Retina (tissue), 1 donor: ENCODE measurements around the gene CCDC121.

ENCODE experiments used
- DNase-seq: peaks from one replicate; pipeline ENCODE4 v3.0.0-alpha.2; 2016

The CCDC121 gene, protein sequence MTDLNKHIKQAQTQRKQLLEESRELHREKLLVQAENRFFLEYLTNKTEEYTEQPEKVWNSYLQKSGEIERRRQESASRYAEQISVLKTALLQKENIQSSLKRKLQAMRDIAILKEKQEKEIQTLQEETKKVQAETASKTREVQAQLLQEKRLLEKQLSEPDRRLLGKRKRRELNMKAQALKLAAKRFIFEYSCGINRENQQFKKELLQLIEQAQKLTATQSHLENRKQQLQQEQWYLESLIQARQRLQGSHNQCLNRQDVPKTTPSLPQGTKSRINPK

DNA sequence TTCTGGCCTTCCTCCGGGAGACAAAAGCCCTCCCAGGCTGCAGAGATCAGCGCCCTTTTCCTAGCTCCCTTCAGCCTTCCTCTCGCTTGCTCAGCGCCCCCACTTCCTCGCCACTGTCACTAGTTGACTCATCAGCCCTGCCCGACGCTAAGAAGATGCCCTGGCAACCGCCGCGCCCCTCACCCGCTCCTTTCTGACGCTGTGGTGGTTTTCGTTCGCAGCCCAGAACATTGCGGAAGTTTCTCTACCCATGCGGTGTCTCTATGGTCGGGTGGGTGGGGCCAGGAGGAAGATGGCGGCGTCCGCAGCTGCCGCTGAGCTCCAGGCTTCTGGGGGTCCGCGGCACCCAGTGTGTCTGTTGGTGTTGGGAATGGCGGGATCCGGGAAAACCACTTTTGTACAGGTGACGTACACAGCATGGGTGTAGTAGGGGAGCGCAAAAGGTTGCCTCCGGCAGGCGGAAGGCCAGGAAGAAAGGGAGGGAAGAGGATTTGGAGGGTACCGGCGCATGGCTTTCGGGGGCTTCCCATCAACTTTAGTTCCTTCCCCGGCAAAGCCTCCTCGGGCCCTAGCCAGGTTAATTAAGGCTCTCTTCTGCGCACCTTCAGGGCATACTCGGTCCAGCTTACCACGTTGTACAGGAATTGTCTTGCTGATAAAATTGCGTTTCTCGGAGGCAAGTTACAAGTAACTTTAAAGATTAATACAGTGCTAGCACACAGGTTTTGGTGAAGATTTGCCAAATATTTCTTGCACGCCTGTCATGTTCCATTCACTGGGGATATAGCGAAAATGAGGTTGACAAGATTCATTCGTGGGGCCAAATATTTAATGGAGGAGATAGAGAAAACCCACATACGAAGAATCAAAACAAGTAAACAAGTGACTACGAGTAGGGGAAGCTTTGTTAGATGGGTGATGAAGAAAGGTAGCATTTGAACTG is at the start of gene CCDC121, which contains the start of gene GPN1:
TSS of gene CCDC121 (minus strand) at position 246 of the 943 bp plus-strand sequence. CDS start 1,213 bp downstream, outside the sequence.
TSS of gene GPN1 (plus strand) at position 284 of the 943 bp plus-strand sequence. CDS start at position 293, 9 bp downstream.
- DNase-seq, result peak; percentile 93

DNA sequence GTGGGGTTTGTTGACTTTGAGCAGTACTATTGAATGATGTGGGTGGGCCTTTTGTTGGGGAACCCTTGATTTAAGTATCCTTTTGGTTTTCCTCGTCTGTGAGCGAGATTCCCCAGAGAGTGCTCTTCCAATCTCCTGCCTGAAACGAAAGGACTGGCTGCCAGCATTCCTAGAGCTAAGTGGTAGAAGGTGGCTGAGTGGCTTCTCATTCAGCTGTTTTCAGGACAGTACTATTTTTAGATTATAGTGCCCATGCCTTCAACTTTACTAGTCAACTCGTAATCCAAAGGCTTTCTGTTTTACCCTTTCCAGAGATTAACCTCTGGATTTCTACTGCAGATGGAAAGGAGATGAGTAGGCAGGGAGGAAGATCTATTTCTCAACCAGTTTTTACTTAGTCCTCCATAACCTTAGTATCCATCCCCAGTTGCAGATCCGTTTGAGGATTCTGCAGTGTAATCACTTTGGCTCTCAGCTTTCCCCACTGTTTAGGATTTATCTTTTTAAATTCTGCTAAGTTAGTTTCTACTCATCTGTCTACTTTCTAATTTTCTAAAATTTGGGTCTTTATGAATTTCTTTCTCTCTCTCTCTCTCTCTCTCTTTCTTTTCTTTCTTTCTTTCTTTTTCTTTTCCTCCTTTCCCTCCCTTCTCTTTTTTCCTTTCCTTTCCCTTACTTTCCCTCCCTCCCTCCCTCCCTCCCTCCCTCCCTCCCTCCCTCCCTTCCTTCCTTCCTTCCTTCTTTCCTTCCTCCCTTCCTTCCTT is 44.1 kb upstream of the CCDC121 start:
- no peak for DNase-seq

DNA sequence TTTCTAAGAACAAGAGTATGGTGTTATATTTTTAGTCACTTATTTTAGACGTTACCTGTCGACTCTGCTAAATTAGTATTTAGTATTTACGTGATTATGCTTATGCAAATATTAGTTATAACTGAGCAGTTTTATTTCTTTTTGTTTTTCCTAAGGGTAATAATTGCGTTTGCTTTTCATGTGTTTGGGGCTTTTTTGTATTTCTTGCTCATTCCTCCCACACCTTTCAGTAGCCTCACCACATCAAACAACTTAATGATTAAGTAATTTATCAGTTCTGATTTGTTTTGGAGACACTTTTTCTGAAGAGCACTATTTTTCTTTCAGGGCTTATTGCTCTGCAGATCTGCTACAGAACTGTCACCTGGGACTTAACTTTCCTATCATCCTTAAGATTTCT is 42.4 kb upstream of the CCDC121 start:
- DNase-seq, result no peak

DNA sequence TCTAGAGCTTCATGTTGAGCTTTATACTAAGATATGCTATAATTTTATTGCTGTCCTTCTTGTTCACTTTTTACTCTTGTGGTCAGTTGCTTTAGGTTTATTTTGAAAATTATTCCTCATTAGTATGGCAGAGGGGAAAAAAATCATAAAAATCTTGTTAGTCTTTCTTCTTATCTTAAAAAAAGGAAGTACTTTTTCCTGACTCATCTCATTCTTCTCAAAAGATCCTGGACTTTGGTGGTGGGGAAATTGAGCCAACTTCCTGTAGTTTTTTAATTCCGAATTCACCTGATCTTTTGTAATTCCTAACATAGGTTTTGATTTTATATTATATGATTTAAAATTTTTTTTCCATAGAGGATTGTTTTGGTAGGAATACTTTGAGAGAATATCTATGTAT is 38.6 kb upstream of the CCDC121 start:
- DNase-seq, result no peak

DNA sequence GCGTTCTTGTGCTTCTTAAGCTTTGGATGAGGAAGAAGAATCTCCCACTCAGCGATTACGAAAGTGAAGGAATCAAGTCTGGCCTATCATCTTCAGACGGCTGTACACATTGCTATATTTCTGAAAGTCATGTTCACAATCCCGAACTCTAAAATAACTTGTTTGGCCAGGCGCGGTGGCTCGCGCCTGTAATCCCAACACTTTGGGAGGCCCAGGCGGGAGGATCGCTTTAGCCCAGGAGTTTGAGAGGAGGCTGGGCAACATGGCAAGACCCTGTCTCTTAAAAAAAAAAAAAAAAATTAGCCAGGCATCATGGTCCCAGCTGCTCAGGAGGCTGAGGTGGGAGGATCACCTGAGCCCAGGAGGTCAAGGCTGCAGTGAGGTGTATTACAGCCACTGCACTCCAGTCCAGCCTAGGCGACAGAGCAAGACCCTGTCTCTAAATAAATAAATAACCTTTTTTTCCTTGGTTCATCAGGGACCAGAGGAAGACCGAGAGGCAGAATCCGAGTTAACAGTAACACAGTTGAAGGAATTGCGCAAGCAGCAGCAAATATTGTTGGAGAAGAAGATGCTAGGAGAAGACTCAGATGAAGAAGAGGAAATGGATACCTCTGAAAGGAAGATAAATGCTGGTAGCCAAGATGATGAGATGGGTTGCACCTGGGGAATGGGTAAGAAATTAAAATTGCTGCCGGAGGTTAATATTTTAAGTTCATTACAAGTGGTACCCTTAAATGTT is 36.0 kb upstream of the CCDC121 start:
- DNase-seq, result no peak

DNA sequence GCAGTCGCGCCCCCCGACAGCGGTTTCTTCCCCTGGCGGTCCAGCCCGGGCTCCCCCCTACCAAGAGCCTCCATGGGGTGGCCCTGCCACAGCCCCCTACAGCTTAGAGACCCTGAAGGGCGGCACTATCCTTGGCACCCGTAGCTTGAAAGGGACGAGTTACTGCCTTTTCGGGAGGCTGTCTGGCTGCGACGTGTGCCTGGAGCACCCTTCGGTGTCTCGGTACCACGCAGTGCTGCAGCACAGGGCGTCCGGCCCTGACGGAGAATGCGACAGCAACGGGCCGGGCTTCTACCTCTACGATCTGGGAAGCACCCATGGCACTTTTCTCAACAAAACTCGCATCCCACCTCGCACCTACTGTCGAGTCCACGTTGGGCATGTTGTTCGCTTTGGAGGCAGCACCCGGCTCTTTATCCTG is 35.4 kb upstream of the CCDC121 start:
- no peak for DNase-seq

DNA sequence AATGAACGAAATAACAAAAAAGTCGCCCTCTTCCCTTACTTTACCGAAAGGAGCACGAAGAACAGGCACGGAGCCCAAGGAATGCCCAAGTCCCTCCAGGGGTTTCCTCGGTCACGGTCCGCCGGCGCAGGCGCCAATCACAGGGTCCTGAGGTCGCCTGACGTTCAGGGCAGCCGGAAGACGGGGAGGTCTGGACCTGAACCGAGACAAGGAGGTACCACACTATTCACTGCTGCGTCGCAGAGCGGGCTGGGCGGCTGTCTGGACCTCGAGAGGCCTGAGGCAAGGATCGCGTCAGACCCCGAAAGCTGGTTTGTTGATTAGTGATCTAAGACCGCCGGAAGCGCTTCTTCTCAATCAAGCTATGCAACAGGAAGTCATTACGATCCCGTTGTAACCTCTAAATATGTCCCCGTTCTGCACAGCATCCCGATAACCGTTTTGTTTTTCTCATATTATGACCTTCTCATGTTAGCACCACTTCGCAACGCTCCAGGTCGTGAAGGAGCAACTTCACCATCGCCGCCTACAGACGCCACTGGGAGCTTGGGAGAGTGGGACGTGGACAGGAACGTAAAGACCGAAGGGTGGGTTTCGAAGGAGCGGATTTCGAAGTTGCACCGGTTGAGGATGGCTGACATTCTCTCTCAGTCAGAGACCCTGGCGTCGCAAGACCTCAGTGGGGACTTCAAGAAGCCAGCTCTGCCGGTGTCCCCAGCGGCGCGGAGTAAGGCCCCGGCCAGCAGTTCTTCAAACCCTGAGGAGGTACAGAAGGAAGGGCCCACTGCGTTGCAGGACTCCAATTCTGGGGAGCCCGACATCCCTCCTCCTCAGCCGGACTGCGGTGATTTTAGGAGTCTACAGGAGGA is 34.7 kb upstream of the CCDC121 start, which contains the start of the genes SLC4A1AP and SUPT7L:
TSS of gene SLC4A1AP (plus strand) at position 605 of the 869 bp plus-strand sequence. CDS start at position 631, 26 bp downstream.
TSS of gene SUPT7L (minus strand) at position 330 of the 869 bp plus-strand sequence. CDS start 1,422 bp downstream, outside the sequence.
- peak; percentile 99 for DNase-seq

DNA sequence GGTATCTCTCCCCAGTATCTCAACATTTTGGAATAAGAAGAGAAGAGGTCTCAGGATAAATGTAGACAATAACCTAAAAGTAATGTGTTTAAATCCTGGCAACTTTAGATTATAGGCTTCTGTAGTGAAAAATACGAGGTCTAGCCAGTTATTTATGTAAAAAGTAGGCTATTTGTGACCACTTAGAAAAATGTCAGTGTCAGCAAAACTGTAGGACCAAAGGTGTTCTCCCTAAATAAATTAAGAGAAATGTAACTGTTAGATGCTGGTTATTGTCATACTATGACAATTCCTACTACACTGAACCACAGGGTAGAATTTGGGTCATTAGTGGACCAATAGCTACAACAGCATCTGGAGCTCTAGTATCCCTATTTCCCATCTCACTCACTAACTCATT is 32.6 kb upstream of the CCDC121 start:
- no peak for DNase-seq

DNA sequence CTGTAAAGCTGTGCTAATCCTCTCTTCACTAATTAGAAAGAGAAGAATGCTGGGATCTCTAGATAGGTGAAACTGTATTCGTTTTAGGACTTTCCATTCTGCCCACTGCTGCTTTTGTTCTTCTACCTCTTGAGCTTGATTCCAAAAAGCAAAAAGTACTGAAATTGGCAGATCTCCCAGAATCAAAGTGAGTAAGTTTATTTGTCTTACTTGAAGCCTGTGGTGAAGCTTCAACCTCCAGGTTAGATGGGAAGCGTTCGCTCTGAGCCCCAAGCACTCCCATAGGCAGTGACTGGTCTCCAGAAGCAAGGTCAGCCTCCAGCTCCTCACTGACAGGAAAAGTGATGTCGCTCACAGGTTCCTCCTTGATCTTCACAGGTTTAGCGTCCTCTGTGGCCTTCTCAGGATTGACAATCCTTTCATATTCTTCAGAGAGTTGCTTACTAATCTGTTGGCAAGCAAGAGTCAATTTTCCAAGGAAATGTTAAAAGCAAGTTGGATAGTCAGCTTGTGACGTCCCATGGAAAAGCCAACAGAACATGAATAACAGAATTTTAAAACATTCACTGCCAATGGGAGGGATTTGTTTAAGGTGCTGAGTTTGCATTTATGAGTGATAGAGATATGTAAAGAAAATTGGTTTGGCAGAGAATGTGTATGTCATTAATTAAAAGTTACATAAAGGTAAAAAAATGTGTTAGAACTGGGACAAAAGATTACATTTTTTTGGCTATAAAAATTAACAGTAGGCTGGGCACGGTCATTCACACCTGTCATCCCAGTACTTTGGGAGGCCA is 26.5 kb upstream of the CCDC121 start:
- no peak for DNase-seq

DNA sequence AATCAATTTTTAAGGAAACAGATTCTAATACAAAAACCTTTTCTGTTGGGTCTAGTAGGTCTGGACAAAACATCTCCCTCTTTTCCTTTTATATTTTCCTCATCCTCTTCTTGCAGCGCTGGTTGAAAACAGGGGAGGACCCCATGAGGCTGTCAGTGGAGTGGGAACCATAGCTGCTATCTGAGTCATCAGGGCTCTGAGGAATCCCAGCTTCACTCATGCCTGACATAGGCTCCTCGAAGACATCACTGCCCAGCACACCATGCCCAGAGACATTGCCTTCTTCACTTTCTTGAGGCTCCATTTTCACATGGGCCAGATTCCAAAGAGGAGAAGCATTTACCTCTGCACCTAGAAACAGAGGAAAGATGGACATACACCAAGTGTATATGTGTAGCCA is 24.6 kb upstream of the CCDC121 start:
- DNase-seq, result no peak

DNA sequence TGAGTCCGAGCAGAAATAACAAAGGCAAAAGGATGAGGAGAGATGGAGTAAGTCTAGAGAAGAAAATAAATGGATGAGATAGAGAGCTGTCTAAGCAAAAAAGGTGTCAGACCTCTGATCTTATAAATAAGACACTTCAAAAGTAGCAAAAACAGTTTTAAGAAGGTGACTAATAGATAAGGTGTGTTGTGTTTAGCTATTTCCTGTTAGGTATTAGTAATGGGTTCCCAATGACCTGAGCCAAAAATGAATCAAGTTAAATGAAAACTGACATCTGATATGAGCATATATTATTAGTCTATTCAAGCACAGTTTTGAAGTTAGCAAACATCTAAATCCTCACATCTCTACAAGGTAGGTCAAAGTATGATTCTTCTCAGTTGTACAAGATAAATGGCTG is 24.0 kb upstream of the CCDC121 start:
- no peak for DNase-seq

DNA sequence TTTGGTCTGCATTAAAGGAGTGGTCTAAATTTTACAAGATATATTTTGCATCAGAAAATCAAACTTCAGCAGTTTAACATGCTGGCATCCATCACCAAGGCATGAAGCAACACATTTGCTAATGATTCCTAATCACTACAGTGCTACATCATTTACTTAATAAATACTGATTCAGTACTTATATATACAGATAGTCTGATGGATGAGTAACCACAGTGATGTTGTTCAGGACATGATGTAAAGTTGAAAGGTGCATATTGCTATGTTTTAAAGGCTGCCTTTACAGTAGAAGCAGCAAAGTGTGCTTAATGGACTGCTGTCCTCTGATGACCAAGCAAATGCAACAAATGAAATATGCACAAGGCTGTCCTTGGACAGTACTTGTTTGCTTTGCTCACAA is 23.5 kb upstream of the CCDC121 start:
- no peak for DNase-seq

DNA sequence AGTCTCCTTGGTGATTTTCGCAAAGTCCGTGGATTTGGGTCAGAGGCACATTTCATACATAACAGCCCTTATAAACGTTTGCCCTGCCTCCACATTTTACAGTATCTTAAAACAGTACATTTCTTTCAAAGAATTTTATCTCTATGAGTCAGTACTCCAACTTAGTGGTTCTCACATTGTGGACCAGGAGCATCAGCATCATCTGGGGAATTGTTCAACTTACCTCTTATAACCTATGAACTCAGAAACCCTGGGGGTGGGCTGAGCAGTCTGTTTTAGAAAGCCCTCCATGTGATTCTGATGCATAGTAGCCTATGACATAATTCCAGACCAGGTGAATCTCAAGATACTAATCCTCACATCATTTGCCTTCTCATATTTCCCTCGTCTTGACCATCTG is 22.2 kb upstream of the CCDC121 start:
- DNase-seq, result no peak

DNA sequence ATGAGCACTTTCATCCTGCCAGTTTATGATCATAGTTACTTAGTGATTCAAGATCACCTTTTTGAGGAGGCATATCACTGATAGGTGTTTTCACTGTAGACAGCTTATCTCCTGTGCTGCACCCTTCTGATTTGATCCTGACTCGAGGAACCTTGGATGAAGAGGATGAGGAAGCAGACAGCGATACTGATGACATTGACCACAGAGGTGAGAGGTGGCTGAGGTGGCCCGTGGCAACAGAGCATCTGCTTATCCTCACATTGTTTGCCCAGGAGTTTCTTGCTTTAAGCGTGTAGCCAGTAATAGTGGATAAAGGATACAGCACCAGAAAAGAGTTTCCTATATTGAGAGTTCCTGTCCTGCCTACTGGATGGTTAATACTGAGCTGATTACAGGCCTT is 18.9 kb upstream of the CCDC121 start:
- DNase-seq, result no peak

DNA sequence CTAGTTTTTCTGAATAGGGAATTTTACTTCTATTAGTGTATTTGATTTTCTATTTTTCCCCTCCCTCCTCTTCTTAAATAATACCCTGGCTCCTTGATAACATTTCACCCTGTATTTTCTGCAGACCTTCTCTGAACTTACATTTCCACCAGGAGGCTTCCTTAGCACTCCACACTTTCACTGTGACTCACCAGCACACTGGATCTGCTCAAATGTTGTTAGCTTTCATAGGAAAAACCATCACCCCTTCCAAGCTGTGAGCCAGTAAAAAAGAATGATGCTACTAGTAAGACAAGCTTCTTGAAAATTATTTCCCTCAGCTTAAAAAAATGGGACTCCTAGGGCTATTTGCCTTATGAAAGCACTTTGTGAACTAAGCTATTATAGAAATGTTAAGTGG is 18.5 kb upstream of the CCDC121 start:
- DNase-seq, result no peak

DNA sequence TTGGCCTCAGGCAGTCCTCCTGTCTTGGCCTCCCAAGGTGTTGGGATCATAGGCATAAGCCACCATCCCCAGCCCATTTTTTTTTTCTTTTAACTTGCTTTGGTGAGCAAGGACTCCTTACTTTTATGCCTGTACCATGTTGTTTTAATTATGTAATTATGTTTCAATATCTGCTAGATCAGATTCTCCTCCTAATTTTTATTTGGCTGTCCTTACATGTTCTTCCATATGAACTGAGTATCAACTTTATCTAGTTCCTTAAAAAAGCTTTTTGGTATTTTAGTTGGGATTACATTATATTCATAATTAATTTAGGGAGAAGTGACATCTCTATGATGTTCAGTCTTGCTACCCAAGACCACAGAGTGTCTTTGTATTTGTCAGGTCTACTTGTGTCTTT is 16.4 kb upstream of the CCDC121 start:
- DNase-seq, result no peak

DNA sequence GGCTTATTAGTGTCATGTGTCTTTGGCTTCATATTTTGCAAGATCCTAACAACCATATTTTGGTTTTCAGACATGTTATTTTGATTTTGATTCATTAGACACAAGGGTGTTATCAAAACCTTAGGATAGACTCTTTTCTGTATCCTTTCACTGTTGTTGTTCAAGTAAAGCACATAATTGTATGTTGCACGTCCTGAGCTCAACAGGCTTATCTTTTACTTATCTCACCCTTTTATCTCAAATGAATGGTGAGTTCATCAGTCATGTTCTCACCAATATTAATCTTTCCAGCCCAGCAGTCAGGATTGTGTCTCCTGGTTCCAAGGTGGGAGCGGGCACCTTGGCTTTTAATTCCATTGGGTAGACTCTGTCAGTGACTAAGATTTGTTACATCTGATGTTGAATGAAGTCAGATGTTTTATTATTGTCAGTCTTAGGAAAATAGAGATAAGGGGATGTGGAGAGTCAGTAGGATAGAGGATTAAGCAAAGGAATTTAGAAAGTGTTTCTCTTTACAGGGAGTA is 12.0 kb upstream of the CCDC121 start:
- DNase-seq, result no peak

DNA sequence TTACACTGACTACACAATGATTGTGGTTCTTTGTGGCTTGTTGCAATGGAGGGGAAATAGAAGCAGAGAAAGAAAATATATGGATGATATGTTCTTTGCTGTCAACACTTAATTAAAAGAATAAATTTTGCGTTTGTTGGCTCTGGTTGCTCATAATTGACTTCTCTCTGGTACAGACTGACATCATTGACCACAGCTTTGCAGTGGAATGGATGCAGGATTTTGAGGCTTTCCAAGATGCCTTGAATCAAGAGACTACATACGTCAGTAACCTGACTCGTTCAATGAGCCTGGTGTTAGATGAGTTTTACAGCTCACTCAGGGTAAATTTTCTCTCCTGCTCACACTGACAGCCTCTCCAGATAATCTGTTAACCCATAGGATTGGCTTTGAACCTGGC is 9.9 kb upstream of the CCDC121 start:
- no peak for DNase-seq

DNA sequence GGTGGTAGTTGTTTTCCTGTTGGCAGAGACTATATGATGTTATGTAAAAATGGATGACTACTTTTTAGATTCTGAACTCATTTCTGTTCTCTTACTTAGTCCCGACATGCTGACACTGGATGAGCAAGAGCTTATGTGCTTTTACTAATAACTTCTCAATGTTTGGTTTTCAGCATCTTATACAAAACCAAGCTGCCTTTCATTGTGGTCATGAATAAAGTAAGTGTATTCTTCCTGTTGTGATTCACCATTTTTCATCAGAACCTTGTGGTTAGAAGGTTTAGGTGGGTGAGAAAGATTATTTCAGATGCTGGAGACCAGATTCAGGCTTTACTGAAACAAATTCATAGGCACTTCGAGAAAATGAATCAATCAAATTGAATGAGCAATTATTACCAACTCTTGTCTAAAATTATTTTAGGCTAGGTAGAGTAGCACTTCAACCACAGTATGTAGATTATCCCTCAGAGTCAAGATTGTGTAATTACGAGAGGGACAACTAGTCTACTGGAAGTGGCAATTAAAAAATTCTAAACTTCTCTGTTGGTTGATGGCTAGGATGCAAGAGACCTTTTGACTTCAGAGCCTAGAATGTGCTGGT is 9.3 kb upstream of the CCDC121 start:
- no peak for DNase-seq

DNA sequence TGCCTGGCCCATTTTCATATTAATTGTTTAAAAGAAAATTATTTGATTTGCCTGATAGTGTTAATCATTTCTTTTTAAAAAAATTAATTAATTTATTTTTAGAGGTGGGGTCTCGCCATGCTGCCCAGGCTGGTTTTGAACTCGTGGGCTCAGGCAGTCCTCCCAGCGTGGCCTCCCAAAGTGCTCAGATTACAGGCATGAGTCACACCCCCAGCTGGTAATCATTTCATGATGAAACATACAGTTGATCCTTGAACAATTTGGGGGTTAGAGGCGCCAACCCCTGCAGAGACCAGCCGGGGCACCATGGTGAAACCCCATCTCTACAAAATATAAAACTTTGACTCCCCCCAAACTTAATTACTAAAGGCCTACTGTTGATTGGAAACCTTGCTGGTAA is 8.0 kb upstream of the CCDC121 start:
- DNase-seq, result no peak
